ENCODE measurements around the gene COIL.
"Not testable (repeated sequence)": the region's sequence is repeated elsewhere in the genome, so short reads cannot be mapped to it uniquely, and the experiment has no call there.

Gene COIL

GRCh38 chr17:56960596-56961538 lies at the start of gene COIL:
Gene COIL (minus strand): TSS chr17:56961050. CDS start chr17:56961019, 31 bp downstream.
- DNase-seq, result peak; percentile 97

- DNase-seq, result no peak
These were observed 49.6 kb upstream of the COIL start for GRCh38 chr17:57010487-57010886.

DNA sequence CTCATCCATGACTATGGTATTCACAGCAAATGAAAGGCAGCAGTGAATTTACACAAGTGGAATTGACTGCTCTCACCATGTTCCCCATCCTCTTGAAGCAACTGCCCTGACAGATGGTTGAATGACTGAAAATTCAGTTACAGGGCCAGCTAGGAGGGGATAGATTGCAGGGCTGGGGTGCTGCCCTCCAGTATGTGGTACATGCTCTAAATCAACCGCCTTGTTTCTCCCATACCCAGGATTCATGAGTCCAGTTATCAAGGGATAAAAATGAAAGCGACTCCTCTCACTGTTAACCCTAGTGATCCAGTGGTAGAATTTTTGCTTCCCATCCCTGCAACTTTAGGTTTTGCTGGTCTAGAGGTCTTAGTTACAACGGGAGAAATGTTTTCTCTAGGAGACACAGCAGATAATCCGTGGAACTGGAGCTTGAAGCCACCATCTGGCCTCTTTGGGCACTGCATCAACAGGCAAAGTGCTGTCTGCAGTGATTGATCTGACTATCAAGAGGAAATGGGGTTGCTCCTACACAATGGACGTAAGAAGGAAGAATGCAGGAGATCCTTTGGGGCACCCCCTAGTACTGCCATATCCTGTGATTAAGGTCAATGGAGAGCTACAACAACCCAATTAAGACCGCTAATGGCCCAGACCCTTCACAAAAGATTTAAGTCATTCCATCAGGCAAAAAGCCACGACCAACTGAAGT lies 49.0 kb upstream of the COIL start:
- DNase-seq, result peak; percentile 66

DNA sequence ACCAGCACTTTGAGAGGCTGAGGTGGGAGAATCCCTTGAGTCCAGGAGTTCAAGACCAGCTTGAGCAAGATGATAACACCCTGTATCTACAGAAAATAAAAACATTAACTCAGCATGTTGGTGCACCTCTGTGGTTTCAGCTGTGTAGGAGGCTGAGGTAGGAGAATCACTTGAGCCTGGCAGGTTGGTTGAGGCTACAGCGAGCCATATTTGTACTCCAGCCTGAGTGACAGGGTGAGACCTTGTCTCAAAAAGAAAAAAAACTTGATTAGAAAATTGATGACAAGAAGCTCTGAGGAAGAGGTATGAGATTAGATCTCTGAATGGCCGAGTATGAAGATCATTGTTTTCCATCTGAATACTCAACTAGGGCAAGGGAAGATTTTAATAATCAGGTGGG lies 48.1 kb upstream of the COIL start:
- DNase-seq, result no peak

GRCh38 chr17:57006040-57006439 lies 45.2 kb upstream of the COIL start:
- no peak for DNase-seq

- DNase-seq, result peak; percentile 5
These were observed 44.2 kb upstream of the COIL start for GRCh38 chr17:57004944-57005579.

DNA sequence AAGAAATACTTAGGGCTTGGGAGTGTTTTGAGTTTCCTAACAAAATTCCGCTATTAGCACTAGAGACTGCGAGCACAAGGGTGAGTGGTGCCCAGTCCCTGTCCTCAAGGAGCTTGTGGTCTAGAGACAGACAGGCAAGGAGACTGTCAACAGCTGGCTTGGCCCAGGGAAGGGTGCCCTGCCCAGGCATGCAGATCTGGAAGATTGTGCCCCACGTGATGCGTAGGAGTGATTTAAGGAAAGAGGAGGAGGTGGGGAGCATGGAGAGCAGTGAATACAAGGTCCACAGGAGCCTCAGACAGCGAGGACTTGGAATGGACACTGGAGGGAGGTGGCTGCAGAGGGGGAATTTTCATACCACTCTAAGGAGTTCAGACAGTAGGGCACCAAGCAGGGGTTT lies 42.1 kb upstream of the COIL start:
- no peak for DNase-seq

- DNase-seq, result no peak
These were observed 40.7 kb upstream of the COIL start for GRCh38 chr17:57001541-57001940.

- DNase-seq, result no peak
These were observed 36.5 kb upstream of the COIL start for GRCh38 chr17:56997313-56997712.

GRCh38 chr17:56995766-56996165 lies 34.9 kb upstream of the COIL start:
- no peak for DNase-seq

GRCh38 chr17:56994009-56994792 lies 33.4 kb upstream of the COIL start:
- DNase-seq, result no peak

- DNase-seq, result no peak
These were observed 31.5 kb upstream of the COIL start for GRCh38 chr17:56992364-56992763.

DNA sequence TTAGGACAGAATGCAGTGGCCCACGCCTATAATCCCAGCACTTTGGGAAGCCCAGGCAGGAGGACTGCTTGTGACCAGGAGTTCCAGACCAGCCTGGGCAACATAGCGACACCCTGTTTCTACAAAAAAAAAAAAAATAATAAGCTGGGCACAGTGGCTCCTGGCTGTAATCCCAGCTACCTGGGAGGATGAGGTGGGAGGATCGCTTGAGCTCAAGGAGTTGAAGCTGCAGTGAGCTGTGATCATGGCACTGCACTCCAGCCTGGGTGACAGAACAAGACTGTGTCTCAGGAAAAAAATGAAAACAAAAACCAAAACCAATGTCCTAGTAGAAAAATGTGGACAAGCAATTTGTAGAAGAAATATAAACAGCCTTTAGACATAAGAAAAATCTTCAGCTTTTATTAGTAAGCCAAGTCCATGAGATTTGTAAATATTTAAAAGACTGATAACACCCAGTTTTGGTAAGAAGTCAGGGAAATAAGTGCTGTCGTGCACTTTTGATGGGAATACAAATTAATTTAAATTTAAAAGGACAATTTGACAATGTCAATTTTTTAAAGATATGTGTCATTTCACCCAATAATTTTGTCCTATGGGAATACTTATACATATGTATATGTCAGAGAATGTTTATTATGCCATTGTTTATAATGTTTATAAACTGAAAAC lies 28.2 kb upstream of the COIL start:
- DNase-seq, result no peak

DNA sequence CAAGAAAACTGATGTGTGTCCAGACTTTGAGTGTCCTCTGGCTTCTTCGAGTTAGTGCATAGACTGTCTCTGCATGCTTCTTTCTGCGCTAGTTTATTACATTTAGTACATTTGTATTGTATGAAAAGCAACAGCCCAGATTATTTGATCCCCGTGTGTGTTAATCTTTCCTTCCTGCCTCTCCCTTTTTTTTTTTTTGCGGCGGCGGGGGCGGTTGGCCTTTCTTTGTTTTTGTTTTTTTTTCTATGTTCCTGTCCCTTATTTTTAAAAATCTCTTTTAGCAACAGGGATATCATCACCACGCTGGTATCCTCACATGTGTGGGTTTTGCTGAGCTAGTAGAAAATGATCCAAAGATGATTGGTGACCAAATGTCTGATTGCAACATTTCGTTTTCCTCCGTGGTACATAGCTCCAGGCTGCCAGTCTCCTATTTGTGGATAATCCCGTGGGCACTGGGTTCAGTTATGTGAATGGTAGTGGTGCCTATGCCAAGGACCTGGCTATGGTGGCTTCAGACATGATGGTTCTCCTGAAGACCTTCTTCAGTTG lies 26.5 kb upstream of the COIL start:
- DNase-seq, result no peak

- DNase-seq, result no peak
These were observed 24.7 kb upstream of the COIL start for GRCh38 chr17:56985371-56986162.

GRCh38 chr17:56983366-56983765 lies 22.5 kb upstream of the COIL start:
- no peak for DNase-seq

GRCh38 chr17:56982312-56982711 lies 21.5 kb upstream of the COIL start:
- DNase-seq, result no peak

- not testable (repeated sequence) for DNase-seq
These were observed 19.7 kb upstream of the COIL start for GRCh38 chr17:56980526-56980925.

GRCh38 chr17:56979091-56979480 lies 18.2 kb upstream of the COIL start:
- DNase-seq, result peak; percentile 26

DNA sequence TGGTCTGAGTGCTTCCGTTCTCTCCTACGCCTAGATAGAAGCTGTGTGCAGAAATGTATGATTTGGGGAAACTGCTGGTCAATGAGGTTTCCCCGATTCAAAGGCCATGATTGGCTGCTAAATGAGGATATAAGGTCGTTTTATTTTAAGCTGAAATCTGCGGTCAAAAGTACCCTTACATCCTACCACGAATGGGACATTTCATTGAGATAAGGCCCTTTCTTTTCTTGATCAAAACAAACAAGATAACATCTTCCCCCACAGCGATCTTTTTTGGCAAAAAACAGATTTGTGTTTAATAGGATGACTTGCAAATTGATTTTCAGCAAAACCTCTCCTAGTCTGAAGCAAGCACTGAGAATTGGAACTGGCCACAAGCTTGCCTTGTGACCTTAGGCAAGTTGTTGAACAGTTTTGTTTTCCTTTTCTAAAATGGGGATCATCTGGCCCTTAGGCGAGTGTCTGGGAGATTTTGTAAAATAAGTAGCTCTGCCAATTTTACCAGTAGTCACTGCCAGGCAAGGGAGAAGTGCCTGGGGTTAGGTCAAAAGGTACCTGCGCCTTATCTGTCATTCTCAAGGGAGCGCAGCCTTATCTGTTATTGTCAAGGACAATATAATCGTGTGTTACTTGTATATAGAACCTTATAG lies 17.7 kb upstream of the COIL start:
- DNase-seq, result peak; percentile 35

All from activated CD4-positive, alpha-beta T cell treated with anti-CD3 and anti-CD28 coated beads, Interleukin-2, Interleukin-6, amounts not matched to agents 100 ng/mL and 50 ng/mL, durations not matched to agents 16 hours and 8 hours (primary cell).